ENCODE measurements around the gene UTP14A. TPM values are rescaled to one million over a fixed set of nuclear protein-coding genes. Genes with fewer than 3 reads are reported as not detected.
A peak's percentile ranks its signal among the peaks of the same experiment; 100 is the strongest.

The UTP14A gene
- total and polyA plus RNA-seq, 2 of the 13 experiments (the other 11 are each of a cell fraction or from before 2014, with no cell fraction given): 7.4 to 19.0 TPM

DNA sequence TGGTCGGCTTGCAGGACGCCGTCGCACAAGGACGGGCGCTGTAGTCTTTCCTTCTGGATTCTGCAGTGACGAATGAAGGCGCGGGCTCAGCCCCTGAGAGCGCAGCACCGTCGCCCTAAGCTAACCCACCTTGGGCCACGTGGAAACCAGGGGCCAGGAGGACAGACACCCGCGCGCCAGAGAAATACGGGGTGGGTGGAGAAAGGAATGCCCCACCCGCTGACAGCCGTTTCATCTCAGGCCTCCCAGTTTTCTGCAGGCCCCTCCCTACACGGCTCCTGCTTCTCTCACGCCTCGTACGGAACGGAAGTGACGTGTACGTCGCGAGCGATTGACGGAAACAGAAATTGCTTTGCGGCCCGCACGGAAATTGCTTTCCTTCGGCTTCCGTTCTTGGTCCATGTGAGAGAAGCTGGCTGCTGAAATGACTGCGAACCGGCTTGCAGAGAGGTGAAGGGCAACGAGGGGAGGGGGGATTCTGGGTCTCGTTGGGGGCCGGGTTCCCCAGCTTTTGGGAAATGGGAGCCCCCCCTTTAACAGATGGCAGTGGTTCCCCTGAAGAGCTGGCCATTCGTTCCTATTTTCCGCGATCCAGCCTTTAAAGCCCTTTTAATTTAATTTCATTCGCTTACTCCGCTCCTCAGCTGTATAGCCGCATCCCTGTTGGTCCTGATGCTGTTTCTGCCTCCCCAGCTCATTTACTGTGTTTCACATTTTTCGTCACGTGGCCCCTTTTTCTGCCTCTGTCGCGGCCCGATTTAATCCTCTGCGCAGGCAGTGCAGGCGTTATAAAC lies at the start of gene UTP14A (continued):
- TF ChIP-seq, protein P1, sequence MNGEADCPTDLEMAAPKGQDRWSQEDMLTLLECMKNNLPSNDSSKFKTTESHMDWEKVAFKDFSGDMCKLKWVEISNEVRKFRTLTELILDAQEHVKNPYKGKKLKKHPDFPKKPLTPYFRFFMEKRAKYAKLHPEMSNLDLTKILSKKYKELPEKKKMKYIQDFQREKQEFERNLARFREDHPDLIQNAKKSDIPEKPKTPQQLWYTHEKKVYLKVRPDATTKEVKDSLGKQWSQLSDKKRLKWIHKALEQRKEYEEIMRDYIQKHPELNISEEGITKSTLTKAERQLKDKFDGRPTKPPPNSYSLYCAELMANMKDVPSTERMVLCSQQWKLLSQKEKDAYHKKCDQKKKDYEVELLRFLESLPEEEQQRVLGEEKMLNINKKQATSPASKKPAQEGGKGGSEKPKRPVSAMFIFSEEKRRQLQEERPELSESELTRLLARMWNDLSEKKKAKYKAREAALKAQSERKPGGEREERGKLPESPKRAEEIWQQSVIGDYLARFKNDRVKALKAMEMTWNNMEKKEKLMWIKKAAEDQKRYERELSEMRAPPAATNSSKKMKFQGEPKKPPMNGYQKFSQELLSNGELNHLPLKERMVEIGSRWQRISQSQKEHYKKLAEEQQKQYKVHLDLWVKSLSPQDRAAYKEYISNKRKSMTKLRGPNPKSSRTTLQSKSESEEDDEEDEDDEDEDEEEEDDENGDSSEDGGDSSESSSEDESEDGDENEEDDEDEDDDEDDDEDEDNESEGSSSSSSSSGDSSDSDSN (CRISPR knock-in tag; IDR thresholded peaks at IDR 0.05): peak; percentile 25; the same call in 1 of the 2 replicates
- TF ChIP-seq, protein P2, sequence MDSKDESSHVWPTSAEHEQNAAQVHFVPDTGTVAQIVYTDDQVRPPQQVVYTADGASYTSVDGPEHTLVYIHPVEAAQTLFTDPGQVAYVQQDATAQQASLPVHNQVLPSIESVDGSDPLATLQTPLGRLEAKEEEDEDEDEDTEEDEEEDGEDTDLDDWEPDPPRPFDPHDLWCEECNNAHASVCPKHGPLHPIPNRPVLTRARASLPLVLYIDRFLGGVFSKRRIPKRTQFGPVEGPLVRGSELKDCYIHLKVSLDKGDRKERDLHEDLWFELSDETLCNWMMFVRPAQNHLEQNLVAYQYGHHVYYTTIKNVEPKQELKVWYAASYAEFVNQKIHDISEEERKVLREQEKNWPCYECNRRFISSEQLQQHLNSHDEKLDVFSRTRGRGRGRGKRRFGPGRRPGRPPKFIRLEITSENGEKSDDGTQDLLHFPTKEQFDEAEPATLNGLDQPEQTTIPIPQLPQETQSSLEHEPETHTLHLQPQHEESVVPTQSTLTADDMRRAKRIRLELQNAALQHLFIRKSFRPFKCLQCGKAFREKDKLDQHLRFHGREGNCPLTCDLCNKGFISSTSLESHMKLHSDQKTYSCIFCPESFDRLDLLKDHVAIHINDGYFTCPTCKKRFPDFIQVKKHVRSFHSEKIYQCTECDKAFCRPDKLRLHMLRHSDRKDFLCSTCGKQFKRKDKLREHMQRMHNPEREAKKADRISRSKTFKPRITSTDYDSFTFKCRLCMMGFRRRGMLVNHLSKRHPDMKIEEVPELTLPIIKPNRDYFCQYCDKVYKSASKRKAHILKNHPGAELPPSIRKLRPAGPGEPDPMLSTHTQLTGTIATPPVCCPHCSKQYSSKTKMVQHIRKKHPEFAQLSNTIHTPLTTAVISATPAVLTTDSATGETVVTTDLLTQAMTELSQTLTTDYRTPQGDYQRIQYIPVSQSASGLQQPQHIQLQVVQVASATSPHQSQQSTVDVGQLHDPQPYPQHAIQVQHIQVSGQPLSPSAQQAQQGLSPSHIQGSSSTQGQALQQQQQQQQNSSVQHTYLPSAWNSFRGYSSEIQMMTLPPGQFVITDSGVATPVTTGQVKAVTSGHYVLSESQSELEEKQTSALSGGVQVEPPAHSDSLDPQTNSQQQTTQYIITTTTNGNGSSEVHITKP (CRISPR knock-in tag; IDR thresholded peaks at IDR 0.05; ENCODE audit: low read depth): no peak
- no peak for TF ChIP-seq IKZF1 (IDR thresholded peaks at IDR 0.05)
- TF ChIP-seq, protein P3, sequence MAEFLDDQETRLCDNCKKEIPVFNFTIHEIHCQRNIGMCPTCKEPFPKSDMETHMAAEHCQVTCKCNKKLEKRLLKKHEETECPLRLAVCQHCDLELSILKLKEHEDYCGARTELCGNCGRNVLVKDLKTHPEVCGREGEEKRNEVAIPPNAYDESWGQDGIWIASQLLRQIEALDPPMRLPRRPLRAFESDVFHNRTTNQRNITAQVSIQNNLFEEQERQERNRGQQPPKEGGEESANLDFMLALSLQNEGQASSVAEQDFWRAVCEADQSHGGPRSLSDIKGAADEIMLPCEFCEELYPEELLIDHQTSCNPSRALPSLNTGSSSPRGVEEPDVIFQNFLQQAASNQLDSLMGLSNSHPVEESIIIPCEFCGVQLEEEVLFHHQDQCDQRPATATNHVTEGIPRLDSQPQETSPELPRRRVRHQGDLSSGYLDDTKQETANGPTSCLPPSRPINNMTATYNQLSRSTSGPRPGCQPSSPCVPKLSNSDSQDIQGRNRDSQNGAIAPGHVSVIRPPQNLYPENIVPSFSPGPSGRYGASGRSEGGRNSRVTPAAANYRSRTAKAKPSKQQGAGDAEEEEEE (CRISPR knock-in tag; IDR thresholded peaks at IDR 0.05; ENCODE audit: borderline replicate concordance): no peak
- no peak for TF ChIP-seq MATR3 (CRISPR knock-in tag; IDR thresholded peaks at IDR 0.05)
- TF ChIP-seq MEIS2 (CRISPR knock-in tag; IDR thresholded peaks at IDR 0.05): peak; percentile 63; the same call in 1 of the 2 replicates
- TF ChIP-seq, protein P4, sequence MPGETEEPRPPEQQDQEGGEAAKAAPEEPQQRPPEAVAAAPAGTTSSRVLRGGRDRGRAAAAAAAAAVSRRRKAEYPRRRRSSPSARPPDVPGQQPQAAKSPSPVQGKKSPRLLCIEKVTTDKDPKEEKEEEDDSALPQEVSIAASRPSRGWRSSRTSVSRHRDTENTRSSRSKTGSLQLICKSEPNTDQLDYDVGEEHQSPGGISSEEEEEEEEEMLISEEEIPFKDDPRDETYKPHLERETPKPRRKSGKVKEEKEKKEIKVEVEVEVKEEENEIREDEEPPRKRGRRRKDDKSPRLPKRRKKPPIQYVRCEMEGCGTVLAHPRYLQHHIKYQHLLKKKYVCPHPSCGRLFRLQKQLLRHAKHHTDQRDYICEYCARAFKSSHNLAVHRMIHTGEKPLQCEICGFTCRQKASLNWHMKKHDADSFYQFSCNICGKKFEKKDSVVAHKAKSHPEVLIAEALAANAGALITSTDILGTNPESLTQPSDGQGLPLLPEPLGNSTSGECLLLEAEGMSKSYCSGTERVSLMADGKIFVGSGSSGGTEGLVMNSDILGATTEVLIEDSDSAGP (CRISPR knock-in tag; IDR thresholded peaks at IDR 0.05; ENCODE audit: borderline replicate concordance): peak; percentile 31; the same call in 1 of the 2 replicates
- no peak for TF ChIP-seq NFE2L2 (IDR thresholded peaks at IDR 0.05; ENCODE audit: low read length)
- TF ChIP-seq HOXA9 (CRISPR knock-in tag; IDR thresholded peaks at IDR 0.05; ENCODE audit: borderline replicate concordance): no peak
- TF ChIP-seq STAG1 (CRISPR knock-in tag; IDR thresholded peaks at IDR 0.05): 0 out of 2 replicates have a peak, but pooled peaks have one; percentile 13
- no peak for TF ChIP-seq MED8 (CRISPR knock-in tag; IDR thresholded peaks at IDR 0.05; ENCODE audit: insufficient replicate concordance)
- TF ChIP-seq, protein P5, sequence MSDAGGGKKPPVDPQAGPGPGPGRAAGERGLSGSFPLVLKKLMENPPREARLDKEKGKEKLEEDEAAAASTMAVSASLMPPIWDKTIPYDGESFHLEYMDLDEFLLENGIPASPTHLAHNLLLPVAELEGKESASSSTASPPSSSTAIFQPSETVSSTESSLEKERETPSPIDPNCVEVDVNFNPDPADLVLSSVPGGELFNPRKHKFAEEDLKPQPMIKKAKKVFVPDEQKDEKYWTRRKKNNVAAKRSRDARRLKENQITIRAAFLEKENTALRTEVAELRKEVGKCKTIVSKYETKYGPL (CRISPR knock-in tag; IDR thresholded peaks at IDR 0.05): no peak
- TF ChIP-seq TAF1 (CRISPR knock-in tag; IDR thresholded peaks at IDR 0.05): peak; percentile 44; the same call in 1 of the 2 replicates
- TF ChIP-seq KLF13 (CRISPR knock-in tag; IDR thresholded peaks at IDR 0.05): no peak
- TF ChIP-seq SYNCRIP (IDR thresholded peaks at IDR 0.05; ENCODE audit: insufficient read depth, low read depth, low read length): no peak
- TF ChIP-seq PAX8 (CRISPR knock-in tag; IDR thresholded peaks at IDR 0.05; ENCODE audit: borderline replicate concordance): no peak
- no peak for TF ChIP-seq HOXA5 (CRISPR knock-in tag; IDR thresholded peaks at IDR 0.05)
- TF ChIP-seq ZNF253 (CRISPR knock-in tag; IDR thresholded peaks at IDR 0.05; ENCODE audit: borderline replicate concordance): no peak

Measured in HepG2 (cell line).